GOT3 (cell line): ENCODE results near the gene ACSS1.

ENCODE experiments used
- DNase-seq: peaks from one replicate; lab custom pipeline; 2025; ENCODE audit warnings: mixed read lengths; lab: John Stamatoyannopoulos, UW

The ACSS1 gene

GRCh38 chr20:24970754-24971153 is 87.2 kb downstream of the ACSS1 start:
- no peak for DNase-seq

DNA sequence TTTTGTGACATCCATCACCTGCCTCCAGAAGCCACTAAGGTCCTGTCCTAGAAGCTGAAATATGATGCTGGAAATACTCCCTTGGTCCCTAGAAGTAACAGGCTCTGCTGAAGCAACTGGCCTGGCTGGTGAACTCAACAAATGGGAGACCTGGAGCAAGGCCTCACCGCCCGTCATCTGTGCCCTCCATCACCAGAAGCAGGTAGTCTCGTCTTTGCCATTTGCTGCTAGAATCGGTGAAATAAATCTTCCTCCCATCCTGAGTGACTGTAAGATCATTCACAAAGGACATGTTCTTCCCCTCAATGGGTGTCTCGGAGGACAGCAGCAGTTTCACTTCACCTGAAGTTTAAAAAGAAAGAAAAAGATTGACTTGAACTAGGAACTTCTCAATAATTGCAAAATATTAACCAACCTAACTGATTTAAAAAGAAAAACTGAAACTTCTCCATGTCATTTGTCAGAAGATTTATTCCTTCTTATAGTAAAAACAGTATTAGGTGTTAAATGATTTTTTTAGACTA is 87.8 kb downstream of the ACSS1 start:
- no peak for DNase-seq

GRCh38 chr20:24969186-24970029 is 88.5 kb downstream of the ACSS1 start:
- no peak for DNase-seq

GRCh38 chr20:24968278-24968800 is 89.6 kb downstream of the ACSS1 start:
- no peak for DNase-seq

DNA sequence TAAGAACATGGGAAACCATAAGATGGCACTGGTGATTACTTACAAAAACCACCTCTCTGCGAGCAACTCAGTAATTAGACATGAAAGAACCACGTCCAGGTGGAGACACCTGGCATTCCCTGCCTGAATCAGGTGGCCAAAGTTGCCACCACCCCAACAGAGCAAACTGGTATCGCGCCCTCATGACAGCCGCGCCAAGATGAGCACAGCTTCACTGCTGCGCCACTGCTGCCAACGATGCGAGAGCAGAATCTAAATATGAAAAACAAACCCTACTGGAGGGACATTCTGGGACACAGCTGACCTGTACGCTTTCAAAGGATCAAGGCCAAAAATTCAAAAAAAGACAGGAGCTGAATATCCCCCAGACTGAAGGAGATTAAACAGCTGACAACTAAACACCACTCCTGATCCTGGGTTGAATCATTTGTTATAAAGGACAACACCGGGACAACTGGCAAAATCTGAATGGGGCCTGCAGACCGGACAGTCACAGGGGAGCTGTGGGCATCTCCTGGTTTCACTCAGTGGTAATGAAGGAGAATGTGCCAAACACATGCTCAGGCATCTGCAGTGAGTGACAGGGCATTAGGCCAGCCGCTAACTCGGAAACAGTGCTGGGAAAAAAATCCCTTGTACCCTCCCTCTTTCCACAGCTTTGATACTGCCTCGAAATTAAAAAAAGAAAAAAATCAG is 91.5 kb downstream of the ACSS1 start:
- DNase-seq = no peak

GRCh38 chr20:24965065-24965919 is 92.6 kb downstream of the ACSS1 start:
- DNase-seq = no peak

DNA sequence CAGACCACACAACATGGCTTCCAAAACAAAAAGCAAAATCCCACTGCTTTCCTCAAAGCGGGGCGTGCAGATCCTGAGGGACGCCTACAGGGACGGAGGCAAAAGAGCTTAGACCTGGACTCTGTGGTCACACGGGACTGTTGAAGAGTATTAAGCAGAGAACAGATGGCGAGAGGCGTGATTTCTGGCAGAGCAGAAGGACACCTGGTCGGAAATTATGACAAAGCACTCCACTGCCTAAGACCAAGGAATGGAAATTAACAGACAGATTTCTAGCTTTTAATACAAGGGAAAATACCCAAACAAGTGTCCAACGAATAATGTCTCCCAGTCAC is 93.5 kb downstream of the ACSS1 start:
- DNase-seq = no peak

DNA sequence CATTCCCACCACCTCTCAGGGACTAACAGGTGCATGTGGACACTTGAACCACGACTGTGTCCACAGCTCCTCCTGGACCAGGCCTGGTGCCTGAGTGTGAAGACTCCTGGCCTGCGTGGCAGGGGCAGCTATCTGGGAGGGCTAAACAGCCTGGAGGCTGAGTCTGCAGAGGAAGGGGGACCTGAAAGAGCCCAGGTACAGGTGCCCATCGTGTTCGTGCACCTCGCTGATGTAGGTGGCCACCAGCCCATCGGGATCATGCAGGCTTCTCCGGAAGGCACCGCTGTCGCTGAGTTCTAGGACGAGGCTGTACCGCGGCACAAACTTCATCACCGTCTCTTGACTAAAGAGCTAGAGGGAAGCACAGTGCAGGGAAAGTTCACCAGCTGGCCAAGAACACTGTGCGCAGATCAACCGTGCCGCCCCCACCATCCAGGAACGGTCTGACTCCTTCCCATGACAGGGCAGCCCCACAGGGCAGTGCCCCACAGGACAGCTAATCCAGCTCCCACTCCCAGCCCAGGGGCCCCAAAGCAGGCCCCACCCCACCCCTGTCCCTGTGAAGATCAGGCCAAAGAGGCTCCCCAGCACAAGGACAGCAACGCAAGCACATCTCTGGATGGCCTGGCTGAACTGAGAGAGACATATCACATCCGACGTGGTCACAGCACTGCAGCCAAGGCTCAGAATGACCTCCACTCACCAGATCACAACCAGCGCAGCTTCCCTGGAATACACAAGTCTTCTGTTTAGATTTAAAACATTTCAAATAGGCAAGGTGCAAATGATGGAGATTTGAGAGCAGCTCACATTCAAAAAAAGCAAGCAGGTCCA is 94.0 kb downstream of the ACSS1 start:
- DNase-seq = no peak

- no peak for DNase-seq
Observed at GRCh38 chr20:24962510-24962909, 95.4 kb downstream of the ACSS1 start.

DNA sequence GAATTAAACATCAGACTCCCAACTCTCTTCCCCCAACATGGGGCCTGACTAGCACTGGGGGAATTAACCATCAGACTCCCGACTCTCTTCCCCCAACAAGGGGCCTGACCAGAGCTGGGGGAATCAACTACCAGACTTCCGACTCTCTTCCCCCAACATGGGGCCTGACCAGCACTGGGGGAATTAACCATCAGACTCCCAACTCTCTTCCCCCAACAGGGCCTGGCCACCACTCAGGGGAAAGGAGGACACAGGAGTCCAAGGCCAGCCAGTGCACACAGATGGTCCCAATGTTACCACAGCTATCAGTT is 95.8 kb downstream of the ACSS1 start:
- no peak for DNase-seq

- no peak for DNase-seq
Observed at GRCh38 chr20:24961384-24962181, 96.4 kb downstream of the ACSS1 start.

DNA sequence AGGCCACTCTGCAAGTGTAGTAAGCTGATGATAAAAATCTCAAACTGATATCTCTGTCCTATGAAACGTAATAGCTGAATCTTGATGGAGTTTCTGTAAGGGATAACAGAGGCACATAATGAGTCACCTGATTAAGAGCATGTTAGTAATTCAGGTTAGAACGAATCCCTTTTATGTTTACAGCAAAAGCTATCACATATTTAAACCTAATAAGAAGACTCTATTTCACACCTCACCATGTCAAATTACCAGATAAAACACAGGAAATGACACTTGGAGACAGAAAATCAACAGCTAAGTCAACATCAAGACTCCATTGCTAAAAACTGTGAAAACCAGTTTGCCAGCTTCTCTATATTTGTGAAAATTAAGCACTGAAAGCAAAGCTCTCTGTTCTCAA is 97.1 kb downstream of the ACSS1 start:
- no peak for DNase-seq

- DNase-seq = no peak
Observed at GRCh38 chr20:24960302-24960801, 97.6 kb downstream of the ACSS1 start.

- no peak for DNase-seq
Observed at GRCh38 chr20:24959591-24960301, 98.2 kb downstream of the ACSS1 start.

- DNase-seq = no peak
Observed at GRCh38 chr20:24958506-24959385, 99.2 kb downstream of the ACSS1 start.

GRCh38 chr20:24957326-24958016 is 100.5 kb downstream of the ACSS1 start:
- DNase-seq = no peak
